Smooth muscle cell (in vitro differentiated cells): ENCODE results near the gene WDR33. TPM values are rescaled to one million over a fixed set of nuclear protein-coding genes. Genes with fewer than 3 reads are reported as not detected.

Experiments used
- DNase-seq: peaks from one replicate; lab custom pipeline; 2025; ENCODE audit not compliant: unreplicated experiment; lab: John Stamatoyannopoulos, UW
- H2AFZ ChIP-seq: fragments of 200-600 bp; sonication (generic); 2 replicates; pipeline ENCODE4 v1.6.0; 2016; ENCODE audit warnings: antibody characterized with exemption, low read depth, mild to moderate bottlenecking
- H3F3A ChIP-seq: fragments of 200-600 bp; sonication (generic); 2 replicates; pipeline ENCODE4 v1.6.0; 2017; ENCODE audit warnings: antibody characterized with exemption, low read depth
- H3K27ac ChIP-seq: fragments of 200-600 bp; sonication (generic); 2 replicates; pipeline ENCODE4 v1.5.1; 2016; ENCODE audit warnings: low read depth, mild to moderate bottlenecking
- H3K27me3 ChIP-seq: fragments of 200-600 bp; sonication (generic); 2 replicates; pipeline ENCODE4 v1.6.1; 2016; ENCODE audit warnings: low read depth, mild to moderate bottlenecking
- H3K36me3 ChIP-seq: fragments of 200-600 bp; sonication (generic); 2 replicates; pipeline ENCODE4 v1.5.1; 2016; ENCODE audit warnings: low read depth
- H3K4me1 ChIP-seq: fragments of 200-600 bp; sonication (generic); 2 replicates; pipeline ENCODE4 v1.5.1; 2016; ENCODE audit warnings: low read depth
- H3K4me2 ChIP-seq: fragments of 200-600 bp; sonication (generic); 2 replicates; pipeline ENCODE4 v1.6.0; 2016; ENCODE audit warnings: mild to moderate bottlenecking
- H3K4me3 ChIP-seq: fragments of 200-600 bp; sonication (generic); 2 replicates; pipeline ENCODE4 v1.5.1; 2016; ENCODE audit warnings: mild to moderate bottlenecking
- H3K79me2 ChIP-seq: fragments of 200-600 bp; sonication (generic); 2 replicates; pipeline ENCODE4 v1.6.0; 2016; ENCODE audit warnings: low read depth, mild to moderate bottlenecking
- H3K9ac ChIP-seq: fragments of 200-600 bp; sonication (generic); 2 replicates; pipeline ENCODE4 v1.6.0; 2016; ENCODE audit warnings: low read depth
- H3K9me3 ChIP-seq: fragments of 200-600 bp; sonication (generic); replicated peaks from 2 replicates; pipeline ENCODE4 v1.5.1; 2016; ENCODE audit warnings: low read depth
- H4K20me1 ChIP-seq: fragments of 200-600 bp; sonication (generic); 2 replicates; pipeline ENCODE4 v1.6.0; 2016; ENCODE audit warnings: low read depth
- CTCF ChIP-seq: fragments of 200-600 bp; sonication (generic); IDR thresholded peaks from 2 replicates; pipeline ENCODE4 v1.5.1; 2017; ENCODE audit warnings: borderline replicate concordance, mild to moderate bottlenecking, antibody characterized with exemption; ENCODE audit not compliant: insufficient read depth, poor library complexity, severe bottlenecking
- WGBS: methylation state at CpG from one replicate; pipeline ENCODE4 v1.1.7; 2016; ENCODE audit warnings: low lambda C conversion rate; 5-methylcytosine and 5-hydroxymethylcytosine counted together
- polyA plus RNA-seq: library from polyadenylated mRNA; unstranded; fragments of >200 nt; fragmentation: Nextera tagmentation; extraction: Ambion mirVana; gene quantifications from 2 replicates; pipeline ENCODE4 v1.2.1, GENCODE V29; 2016
- total RNA-seq: library from RNA; depleted of rRNA; stranded (reverse); fragments of >200 nt; gene quantifications from 2 replicates; pipeline ENCODE4 v1.2.3, GENCODE V29; 2014

WDR33 gene
- total and polyA plus RNA-seq, 2 experiments from 2014 or later, result 30.4 to 43.3 TPM

GRCh38 chr2:127694986-127695385 lies 116.0 kb downstream of the WDR33 start:
- Histone ChIP-seq H3K9me3 (peaks cover 2% of the 10 kb centered on the region), H3K9ac (no peak overlapping the region), H4K20me1 (no peaks in the 10 kb centered on the region), H3K4me2 (peak overlapping the region; percentile 88), H2AFZ (peak overlapping the region; percentile 69), H3K36me3 (no peaks in the 10 kb centered on the region), H3K79me2 (no peaks in the 10 kb centered on the region), H3K4me3 (peak overlapping the region; percentile 42), H3K27ac (no peak overlapping the region), H3K4me1 (no peaks in the 10 kb centered on the region), H3K27me3 (no peaks in the 10 kb centered on the region), H3F3A (no peaks in the 10 kb centered on the region)
- no peak for DNase-seq
- WGBS, result 95% methylated on average over 9 of the region's 9 CpGs
- no peak for TF ChIP-seq CTCF

- Histone ChIP-seq H3K4me1 (peaks cover 6% of the 10 kb centered on the region), H3K4me2 (no peak overlapping the region), H4K20me1 (no peaks in the 10 kb centered on the region), H3K27me3 (no peaks in the 10 kb centered on the region), H2AFZ (no peak overlapping the region), H3K36me3 (no peaks in the 10 kb centered on the region), H3F3A (peaks cover 13% of the 10 kb centered on the region), H3K4me3 (no peak overlapping the region), H3K79me2 (no peaks in the 10 kb centered on the region), H3K9ac (no peak overlapping the region), H3K9me3 (peaks cover 8% of the 10 kb centered on the region), H3K27ac (no peak overlapping the region)
- no peak for TF ChIP-seq CTCF
- 90% methylated on average over 2 of the region's 2 CpGs for WGBS
- no peak for DNase-seq
These were observed 120.3 kb downstream of the WDR33 start for GRCh38 chr2:127690696-127691095.

GRCh38 chr2:127688405-127688804 lies 122.6 kb downstream of the WDR33 start:
- H2AFZ ChIP-seq, result no peak overlapping the region

More at GRCh38 chr2:127688405-127688804, 122.6 kb downstream of the WDR33 start:
- H3K4me3 ChIP-seq, result no peak overlapping the region
- no peak for TF ChIP-seq CTCF
- no peak for DNase-seq
- H3K9ac ChIP-seq, result no peak overlapping the region
- H3K79me2 ChIP-seq, result no peaks in the 10 kb centered on the region
- H3K4me1 ChIP-seq, result peaks cover 9% of the 10 kb centered on the region
- H3K36me3 ChIP-seq, result no peaks in the 10 kb centered on the region
- H3K27me3 ChIP-seq, result no peaks in the 10 kb centered on the region
- H3K9me3 ChIP-seq, result peaks cover 8% of the 10 kb centered on the region
- 70% methylated on average over 1 of the region's 1 CpG for WGBS
- no peaks in the 10 kb centered on the region for H4K20me1 ChIP-seq
- no peak overlapping the region for H3K27ac ChIP-seq
- peaks cover 24% of the 10 kb centered on the region for H3F3A ChIP-seq
- no peak overlapping the region for H3K4me2 ChIP-seq
